HEK293 (cell line): ENCODE results near the gene F2R.
"Not testable (repeated sequence)": the region's sequence is repeated elsewhere in the genome, so short reads cannot be mapped to it uniquely, and the experiment has no call there.

Source experiments
- CTCF ChIA-PET: fragments of 350-600 bp; formaldehyde crosslinking; extraction: SDS; loops from one replicate; lab custom pipeline; 2021; ENCODE audit warnings: antibody characterized with exemption; lab: Yijun Ruan, JAX
- POLR2A ChIA-PET: fragments of 300-600 bp; formaldehyde crosslinking; extraction: SDS; loops from one replicate; lab custom pipeline; 2020; ENCODE audit warnings: antibody characterized with exemption, inconsistent platforms; lab: Yijun Ruan, JAX
- H3K27ac ChIP-seq: fragments of 200-500 bp; sonication (Bioruptor generic); 2 replicates; pipeline ENCODE4 v1.5.1; 2014; ENCODE audit warnings: low read depth, low read length, control low read depth, inconsistent platforms; ENCODE audit errors: extremely low read depth
- H3K36me3 ChIP-seq, 2 experiments: fragments of 200-500 bp in 1 of 2; sonication (Bioruptor generic) in 1 of 2; 1 replicate in 1 of 2; 2 replicates in 1 of 2; pipeline ENCODE4 v1.5.1; 2014 to 2017; ENCODE audit warnings: inconsistent platforms in 2 of 2, low read length in 2 of 2; ENCODE audit not compliant: control insufficient read depth in 2 of 2, insufficient read depth in 1 of 2
- H3K4me1 ChIP-seq: fragments of 200-500 bp; sonication (Bioruptor generic); 2 replicates; pipeline ENCODE4 v1.5.1; 2014; ENCODE audit warnings: mild to moderate bottlenecking, low read length, inconsistent platforms; ENCODE audit not compliant: control insufficient read depth, insufficient read depth
- H3K4me3 ChIP-seq: 2 replicates; pipeline ENCODE4 v1.5.1; 2011; ENCODE audit warnings: low read depth, mild to moderate bottlenecking, control low read depth, low read length, moderate library complexity
- H3K9me3 ChIP-seq: fragments of 200-500 bp; sonication (Bioruptor generic); 2 replicates; pipeline ENCODE4 v1.5.1; 2014; ENCODE audit warnings: low read depth, low read length, inconsistent platforms; ENCODE audit not compliant: control insufficient read depth, insufficient read depth
- OSR2 ChIP-seq: fragments of 450-650 bp; formaldehyde crosslinking; IDR thresholded peaks from 2 replicates; pipeline ENCODE4 v1.5.1; 2016; ENCODE audit warnings: missing biosample characterization, missing genetic modification characterization
- SCRT1 ChIP-seq: fragments of 450-650 bp; formaldehyde crosslinking; IDR thresholded peaks from 2 replicates; pipeline ENCODE4 v1.5.1; 2016; ENCODE audit warnings: missing biosample characterization, missing genetic modification characterization, borderline replicate concordance
- WT1 ChIP-seq: fragments of 450-650 bp; formaldehyde crosslinking; IDR thresholded peaks from 2 replicates; pipeline ENCODE4 v1.5.1; 2016; ENCODE audit warnings: missing biosample characterization, missing genetic modification characterization
- ZIC2 ChIP-seq: fragments of 450-650 bp; formaldehyde crosslinking; IDR thresholded peaks from 2 replicates; pipeline ENCODE4 v1.5.1; 2016; ENCODE audit warnings: missing biosample characterization, missing genetic modification characterization
- ZNF146 ChIP-seq: fragments of 450-650 bp; formaldehyde crosslinking; IDR thresholded peaks from 2 replicates; pipeline ENCODE4 v1.5.1; 2016; ENCODE audit warnings: missing biosample characterization, missing genetic modification characterization
- ZNF174 ChIP-seq: fragments of 450-650 bp; formaldehyde crosslinking; IDR thresholded peaks from 2 replicates; pipeline ENCODE4 v1.5.0; 2017; ENCODE audit warnings: missing biosample characterization, mild to moderate bottlenecking, missing genetic modification characterization
- ZNF184 ChIP-seq: fragments of 450-650 bp; IDR thresholded peaks from 2 replicates; pipeline ENCODE4 v1.5.1; 2018; ENCODE audit warnings: missing biosample characterization, mild to moderate bottlenecking, missing genetic modification characterization
- ZNF274 ChIP-seq, 2 experiments: fragments of 200-500 bp in 1 of 2; fragments of 450-650 bp in 1 of 2; sonication (Bioruptor generic) in 1 of 2; formaldehyde crosslinking in 1 of 2; IDR thresholded peaks; 2 replicates each; pipeline versions ENCODE4 v1.5.1 to v1.6.1; 2014 to 2016; ENCODE audit warnings: borderline replicate concordance in 1 of 2, inconsistent platforms in 1 of 2, low read length in 1 of 2, missing biosample characterization in 1 of 2, missing genetic modification characterization in 1 of 2
- TF ChIP-seq, protein P1 (sequence below): fragments of 450-650 bp; formaldehyde crosslinking; IDR thresholded peaks from 2 replicates; pipeline ENCODE4 v1.5.1; 2016; ENCODE audit warnings: missing biosample characterization, missing genetic modification characterization
- TF ChIP-seq, protein P2 (sequence below): fragments of 450-650 bp; formaldehyde crosslinking; conservative IDR thresholded peaks from 2 replicates; pipeline ENCODE4 v1.5.1; 2016; ENCODE audit warnings: low read depth, missing biosample characterization, missing genetic modification characterization

Gene F2R

DNA sequence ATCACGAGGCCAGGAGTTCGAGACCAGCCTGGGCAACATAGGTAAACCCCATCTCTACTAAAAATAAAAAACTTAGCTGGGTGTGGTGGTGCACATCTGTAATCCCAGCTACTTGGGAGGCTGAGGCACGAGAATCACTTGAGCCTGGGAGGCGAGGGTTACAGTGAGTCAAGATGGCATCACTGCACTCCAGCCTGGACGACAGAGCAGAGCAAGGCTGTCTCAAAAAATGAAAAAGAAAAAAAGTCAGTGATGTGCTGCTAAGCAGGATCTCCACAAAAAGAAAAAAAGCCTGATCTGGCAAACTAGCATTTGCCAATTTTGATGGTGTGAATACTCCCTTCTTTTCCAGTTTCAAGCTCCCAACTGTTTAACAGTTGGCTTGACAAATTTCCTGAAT, 21.9 kb downstream of the F2R start (continued):
- TF ChIP-seq ZNF184 (tag by site-specific recombination): no peak
- no peak for TF ChIP-seq ZNF174 (tag by site-specific recombination)

DNA sequence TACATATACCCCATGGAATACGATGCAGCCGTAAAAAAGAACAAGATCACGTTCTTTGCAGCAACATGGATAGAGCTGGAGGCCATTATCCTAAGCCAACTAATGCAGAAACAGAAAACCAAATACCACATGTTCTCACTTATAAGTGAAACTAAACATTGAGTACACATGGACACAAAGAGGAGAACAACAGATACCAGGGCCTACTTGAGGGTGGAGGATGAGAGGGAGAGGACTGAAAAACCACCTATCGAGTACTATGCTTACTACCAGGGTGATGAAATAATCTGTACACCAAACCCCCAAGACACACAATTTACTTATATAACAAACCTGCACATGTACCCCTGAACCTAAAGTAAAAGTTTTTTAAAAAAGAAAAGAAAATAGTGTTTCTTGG, 25.6 kb downstream of the F2R start:
- H3K4me1 ChIP-seq, H3K36me3 ChIP-seq, H3K9me3 ChIP-seq, H3K4me3 ChIP-seq, H3K27ac ChIP-seq, POLR2A ChIA-PET: not testable (repeated sequence)
- CTCF ChIA-PET: interaction anchor here (3.7 kb wide), 1 partner anchor 33 kb away, joined by 18 read pairs; no protein-coding TSS in a partner anchor
- TF ChIP-seq ZNF146 (tag by site-specific recombination): peak; percentile 81

DNA sequence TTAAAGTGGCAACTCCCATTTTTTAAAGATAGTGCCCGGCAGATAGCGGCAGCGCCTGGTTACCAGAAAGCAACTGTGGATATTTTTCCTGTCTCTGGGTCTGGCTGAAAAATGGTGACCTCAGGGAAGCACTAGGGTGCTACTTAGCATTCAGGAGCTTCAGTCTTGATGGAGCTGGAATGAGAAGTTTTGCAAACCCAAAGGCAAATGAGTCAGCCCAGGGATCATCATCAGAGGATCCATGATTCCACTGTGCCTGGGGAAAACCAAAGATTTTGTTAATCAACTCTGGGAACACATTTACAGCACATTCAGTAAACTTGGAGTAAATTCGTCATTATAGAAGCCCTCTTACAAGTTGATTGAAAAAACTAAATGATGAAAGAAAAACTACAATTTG, 26.7 kb downstream of the F2R start:
- no peak overlapping the region for H3K4me3 ChIP-seq
- CTCF ChIA-PET: interaction anchor here (0.6 to 3.7 kb wide), 2 partner anchors 32 to 305 kb away, joined by 5 to 18 read pairs; no protein-coding TSS in a partner anchor
- H3K4me1 ChIP-seq: no peaks in the 10 kb centered on the region
- H3K27ac ChIP-seq: no peak overlapping the region
- H3K36me3 ChIP-seq: no peaks in the 10 kb centered on the region
- H3K9me3 ChIP-seq: no peaks in the 10 kb centered on the region
- no peak for TF ChIP-seq WT1 (tag by site-specific recombination)
- 0 out of 2 replicates have a peak, but pooled peaks have one; percentile 13 for TF ChIP-seq OSR2 (tag by site-specific recombination)
- TF ChIP-seq ZNF274 (IDR thresholded peaks at IDR 0.05; ENCODE audit: low read length): no peak
- TF ChIP-seq ZNF274 (tag by site-specific recombination; IDR thresholded peaks at IDR 0.05; ENCODE audit: borderline replicate concordance): no peak
- POLR2A ChIA-PET: no interaction called here

DNA sequence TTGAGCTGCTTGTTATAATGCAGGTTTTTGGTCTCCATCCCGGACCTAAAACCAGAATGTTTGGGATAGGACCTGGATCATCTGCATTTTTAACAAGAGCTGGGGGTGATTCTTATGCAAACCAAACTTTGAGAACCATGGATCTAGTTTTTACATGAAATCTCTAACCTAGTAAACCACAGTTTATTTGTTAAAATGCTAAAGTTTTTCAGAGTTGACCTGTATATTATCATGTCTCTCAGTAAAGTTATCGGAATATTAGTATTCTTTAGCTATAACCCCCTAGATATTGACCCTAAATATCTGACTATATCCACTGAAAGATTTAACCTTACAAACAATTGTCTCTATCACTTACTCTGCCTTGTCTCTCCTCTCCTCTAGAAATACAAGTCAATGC, 28.7 kb downstream of the F2R start:
- Histone ChIP-seq H3K4me3 (no peak overlapping the region), H3K36me3 (no peaks in the 10 kb centered on the region), H3K9me3 (no peaks in the 10 kb centered on the region), H3K4me1 (no peaks in the 10 kb centered on the region), H3K27ac (no peak overlapping the region)
- CTCF ChIA-PET: interaction anchor here (0.7 kb wide), 1 partner anchor 30 kb away, joined by 5 read pairs; no protein-coding TSS in a partner anchor
- POLR2A ChIA-PET: no interaction called here
- TF ChIP-seq ZIC2 (tag by site-specific recombination): no peak
- TF ChIP-seq, protein P1, sequence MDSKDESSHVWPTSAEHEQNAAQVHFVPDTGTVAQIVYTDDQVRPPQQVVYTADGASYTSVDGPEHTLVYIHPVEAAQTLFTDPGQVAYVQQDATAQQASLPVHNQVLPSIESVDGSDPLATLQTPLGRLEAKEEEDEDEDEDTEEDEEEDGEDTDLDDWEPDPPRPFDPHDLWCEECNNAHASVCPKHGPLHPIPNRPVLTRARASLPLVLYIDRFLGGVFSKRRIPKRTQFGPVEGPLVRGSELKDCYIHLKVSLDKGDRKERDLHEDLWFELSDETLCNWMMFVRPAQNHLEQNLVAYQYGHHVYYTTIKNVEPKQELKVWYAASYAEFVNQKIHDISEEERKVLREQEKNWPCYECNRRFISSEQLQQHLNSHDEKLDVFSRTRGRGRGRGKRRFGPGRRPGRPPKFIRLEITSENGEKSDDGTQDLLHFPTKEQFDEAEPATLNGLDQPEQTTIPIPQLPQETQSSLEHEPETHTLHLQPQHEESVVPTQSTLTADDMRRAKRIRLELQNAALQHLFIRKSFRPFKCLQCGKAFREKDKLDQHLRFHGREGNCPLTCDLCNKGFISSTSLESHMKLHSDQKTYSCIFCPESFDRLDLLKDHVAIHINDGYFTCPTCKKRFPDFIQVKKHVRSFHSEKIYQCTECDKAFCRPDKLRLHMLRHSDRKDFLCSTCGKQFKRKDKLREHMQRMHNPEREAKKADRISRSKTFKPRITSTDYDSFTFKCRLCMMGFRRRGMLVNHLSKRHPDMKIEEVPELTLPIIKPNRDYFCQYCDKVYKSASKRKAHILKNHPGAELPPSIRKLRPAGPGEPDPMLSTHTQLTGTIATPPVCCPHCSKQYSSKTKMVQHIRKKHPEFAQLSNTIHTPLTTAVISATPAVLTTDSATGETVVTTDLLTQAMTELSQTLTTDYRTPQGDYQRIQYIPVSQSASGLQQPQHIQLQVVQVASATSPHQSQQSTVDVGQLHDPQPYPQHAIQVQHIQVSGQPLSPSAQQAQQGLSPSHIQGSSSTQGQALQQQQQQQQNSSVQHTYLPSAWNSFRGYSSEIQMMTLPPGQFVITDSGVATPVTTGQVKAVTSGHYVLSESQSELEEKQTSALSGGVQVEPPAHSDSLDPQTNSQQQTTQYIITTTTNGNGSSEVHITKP (tag by site-specific recombination): peak; percentile 82

DNA sequence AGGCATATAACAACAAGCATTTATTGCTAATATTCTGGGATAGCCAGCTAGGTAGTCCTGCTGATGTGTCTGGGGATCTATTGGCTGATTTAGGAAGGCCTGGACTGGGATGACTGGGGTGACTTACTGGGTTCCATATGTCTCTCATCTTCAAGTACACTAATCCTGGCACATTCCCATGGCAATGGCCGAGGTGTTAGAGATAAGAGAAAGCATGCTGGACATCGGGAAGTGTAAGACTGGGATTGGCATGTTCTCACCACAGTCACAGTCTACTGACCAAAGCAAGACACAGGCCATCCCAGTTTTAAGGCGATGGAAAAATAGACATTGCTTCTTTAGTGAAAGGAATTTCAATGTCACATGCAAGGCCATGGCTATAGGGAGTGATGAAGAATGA, 29.7 kb downstream of the F2R start:
- H3K27ac ChIP-seq: no peak overlapping the region
- no peak overlapping the region for H3K4me3 ChIP-seq
- CTCF ChIA-PET: interaction anchor here (0.6 kb wide), 1 partner anchor 11 kb away, joined by 3 read pairs; no protein-coding TSS in a partner anchor
- H3K9me3 ChIP-seq: no peaks in the 10 kb centered on the region
- no peaks in the 10 kb centered on the region for H3K36me3 ChIP-seq
- POLR2A ChIA-PET: no interaction called here
- H3K4me1 ChIP-seq: no peaks in the 10 kb centered on the region
- no peak for TF ChIP-seq SCRT1
- TF ChIP-seq, protein P2, sequence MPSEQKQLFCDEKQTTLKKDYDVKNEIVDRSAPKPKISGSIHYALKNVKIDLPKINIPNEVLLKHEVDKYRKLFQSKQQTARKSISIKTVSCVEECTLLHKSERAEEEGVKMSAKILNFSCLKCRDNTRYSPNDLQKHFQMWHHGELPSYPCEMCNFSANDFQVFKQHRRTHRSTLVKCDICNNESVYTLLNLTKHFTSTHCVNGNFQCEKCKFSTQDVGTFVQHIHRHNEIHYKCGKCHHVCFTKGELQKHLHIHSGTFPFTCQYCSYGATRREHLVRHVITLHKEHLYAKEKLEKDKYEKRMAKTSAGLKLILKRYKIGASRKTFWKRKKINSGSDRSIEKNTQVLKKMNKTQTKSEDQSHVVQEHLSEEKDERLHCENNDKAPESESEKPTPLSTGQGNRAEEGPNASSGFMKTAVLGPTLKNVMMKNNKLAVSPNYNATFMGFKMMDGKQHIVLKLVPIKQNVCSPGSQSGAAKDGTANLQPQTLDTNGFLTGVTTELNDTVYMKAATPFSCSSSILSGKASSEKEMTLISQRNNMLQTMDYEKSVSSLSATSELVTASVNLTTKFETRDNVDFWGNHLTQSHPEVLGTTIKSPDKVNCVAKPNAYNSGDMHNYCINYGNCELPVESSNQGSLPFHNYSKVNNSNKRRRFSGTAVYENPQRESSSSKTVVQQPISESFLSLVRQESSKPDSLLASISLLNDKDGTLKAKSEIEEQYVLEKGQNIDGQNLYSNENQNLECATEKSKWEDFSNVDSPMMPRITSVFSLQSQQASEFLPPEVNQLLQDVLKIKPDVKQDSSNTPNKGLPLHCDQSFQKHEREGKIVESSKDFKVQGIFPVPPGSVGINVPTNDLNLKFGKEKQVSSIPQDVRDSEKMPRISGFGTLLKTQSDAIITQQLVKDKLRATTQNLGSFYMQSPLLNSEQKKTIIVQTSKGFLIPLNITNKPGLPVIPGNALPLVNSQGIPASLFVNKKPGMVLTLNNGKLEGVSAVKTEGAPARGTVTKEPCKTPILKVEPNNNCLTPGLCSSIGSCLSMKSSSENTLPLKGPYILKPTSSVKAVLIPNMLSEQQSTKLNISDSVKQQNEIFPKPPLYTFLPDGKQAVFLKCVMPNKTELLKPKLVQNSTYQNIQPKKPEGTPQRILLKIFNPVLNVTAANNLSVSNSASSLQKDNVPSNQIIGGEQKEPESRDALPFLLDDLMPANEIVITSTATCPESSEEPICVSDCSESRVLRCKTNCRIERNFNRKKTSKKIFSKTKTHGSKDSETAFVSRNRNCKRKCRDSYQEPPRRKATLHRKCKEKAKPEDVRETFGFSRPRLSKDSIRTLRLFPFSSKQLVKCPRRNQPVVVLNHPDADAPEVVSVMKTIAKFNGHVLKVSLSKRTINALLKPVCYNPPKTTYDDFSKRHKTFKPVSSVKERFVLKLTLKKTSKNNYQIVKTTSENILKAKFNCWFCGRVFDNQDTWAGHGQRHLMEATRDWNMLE: no peak
